SIG-M5 treated with dmso at 0.1 percent for 504 hours (cell line): Measurements from ENCODE around the gene GNB1L.

ENCODE experiments used
- DNase-seq: peaks from one replicate; lab custom pipeline; 2025; ENCODE audit not compliant: unreplicated experiment; lab: John Stamatoyannopoulos, UW

The GNB1L gene

GRCh38 chr22:19811811-19812771, 42.6 kb downstream of the GNB1L start:
- no peak for DNase-seq

GRCh38 chr22:19811211-19811621, 43.5 kb downstream of the GNB1L start:
- no peak for DNase-seq

- no peak for DNase-seq
Measured at GRCh38 chr22:19810381-19811201, 44.1 kb downstream of the GNB1L start.

DNA sequence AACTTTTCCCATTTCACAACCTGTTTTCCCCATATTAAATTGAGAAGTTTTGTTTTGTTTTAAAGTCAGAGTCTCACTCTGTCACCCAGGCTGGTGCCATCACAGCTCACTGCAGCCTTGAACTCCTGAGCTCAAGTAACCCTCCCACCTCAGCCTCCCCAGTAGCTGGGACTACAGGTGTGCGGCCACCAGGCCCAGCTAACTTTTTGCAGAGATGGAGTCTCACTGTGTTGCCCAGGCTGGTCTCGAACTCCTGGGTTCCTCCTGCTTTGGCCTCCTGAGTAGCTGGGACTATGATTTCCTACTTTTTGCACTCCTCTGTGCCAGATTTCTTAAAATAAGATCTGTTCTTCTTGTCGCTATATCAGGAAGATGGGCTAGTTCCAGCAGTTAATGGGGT, 44.9 kb downstream of the GNB1L start:
- no peak for DNase-seq

- DNase-seq = no peak
Measured at GRCh38 chr22:19808873-19809478, 45.7 kb downstream of the GNB1L start.

- DNase-seq = no peak
Measured at GRCh38 chr22:19807914-19808872, 46.5 kb downstream of the GNB1L start.

- DNase-seq = no peak
Measured at GRCh38 chr22:19807161-19807913, 47.3 kb downstream of the GNB1L start.

DNA sequence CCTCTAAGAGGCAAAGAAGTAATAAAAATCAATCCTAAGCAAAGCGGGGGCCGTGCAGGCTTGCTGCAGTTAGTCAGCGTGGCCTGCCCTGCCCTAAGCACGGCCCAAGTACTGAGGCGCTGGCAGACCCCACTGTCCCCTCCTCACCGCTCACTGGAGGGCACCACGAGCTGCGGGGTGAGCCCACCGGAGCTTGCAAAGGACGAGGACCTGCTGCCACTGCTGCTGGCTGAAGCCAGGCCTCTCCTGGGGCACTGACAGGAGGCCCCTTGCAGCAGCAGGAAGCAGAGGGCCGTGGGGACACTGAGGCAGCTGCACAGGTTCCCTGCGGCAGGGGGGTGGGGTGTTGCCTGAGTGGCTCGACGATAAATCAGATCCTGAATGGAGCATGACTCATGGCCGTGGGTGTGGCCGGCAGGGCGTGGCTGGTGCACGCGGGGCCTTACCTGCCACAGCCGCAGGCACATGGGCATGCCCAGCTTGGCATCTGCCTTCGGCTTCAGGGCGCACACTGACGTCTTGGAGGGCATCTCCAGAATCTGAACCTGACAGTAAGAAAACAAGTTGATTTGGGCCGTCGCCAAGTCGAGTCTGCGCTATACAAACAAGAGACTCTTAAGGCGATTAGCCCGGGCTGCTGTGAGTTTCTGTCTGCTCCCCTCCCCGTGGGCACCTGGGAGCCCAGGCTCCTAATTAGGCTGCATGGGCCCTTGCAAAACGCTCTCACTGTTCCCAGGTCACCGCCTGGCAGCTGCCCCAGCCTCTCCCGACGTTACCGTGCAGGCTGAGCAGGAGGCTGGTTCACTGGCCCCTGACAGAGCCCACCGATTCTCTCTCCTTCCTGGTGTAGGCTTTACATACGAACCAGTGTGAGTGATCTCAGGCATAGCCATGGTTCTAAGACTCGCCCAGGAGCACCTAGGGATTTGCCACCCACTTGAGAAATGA, 48.2 kb downstream of the GNB1L start:
- peak; percentile 44 for DNase-seq

GRCh38 chr22:19805821-19806212, 48.9 kb downstream of the GNB1L start:
- DNase-seq = no peak

- DNase-seq = no peak
Measured at GRCh38 chr22:19803736-19804267, 50.9 kb downstream of the GNB1L start.

GRCh38 chr22:19802894-19803735, 51.6 kb downstream of the GNB1L start:
- DNase-seq = no peak

DNA sequence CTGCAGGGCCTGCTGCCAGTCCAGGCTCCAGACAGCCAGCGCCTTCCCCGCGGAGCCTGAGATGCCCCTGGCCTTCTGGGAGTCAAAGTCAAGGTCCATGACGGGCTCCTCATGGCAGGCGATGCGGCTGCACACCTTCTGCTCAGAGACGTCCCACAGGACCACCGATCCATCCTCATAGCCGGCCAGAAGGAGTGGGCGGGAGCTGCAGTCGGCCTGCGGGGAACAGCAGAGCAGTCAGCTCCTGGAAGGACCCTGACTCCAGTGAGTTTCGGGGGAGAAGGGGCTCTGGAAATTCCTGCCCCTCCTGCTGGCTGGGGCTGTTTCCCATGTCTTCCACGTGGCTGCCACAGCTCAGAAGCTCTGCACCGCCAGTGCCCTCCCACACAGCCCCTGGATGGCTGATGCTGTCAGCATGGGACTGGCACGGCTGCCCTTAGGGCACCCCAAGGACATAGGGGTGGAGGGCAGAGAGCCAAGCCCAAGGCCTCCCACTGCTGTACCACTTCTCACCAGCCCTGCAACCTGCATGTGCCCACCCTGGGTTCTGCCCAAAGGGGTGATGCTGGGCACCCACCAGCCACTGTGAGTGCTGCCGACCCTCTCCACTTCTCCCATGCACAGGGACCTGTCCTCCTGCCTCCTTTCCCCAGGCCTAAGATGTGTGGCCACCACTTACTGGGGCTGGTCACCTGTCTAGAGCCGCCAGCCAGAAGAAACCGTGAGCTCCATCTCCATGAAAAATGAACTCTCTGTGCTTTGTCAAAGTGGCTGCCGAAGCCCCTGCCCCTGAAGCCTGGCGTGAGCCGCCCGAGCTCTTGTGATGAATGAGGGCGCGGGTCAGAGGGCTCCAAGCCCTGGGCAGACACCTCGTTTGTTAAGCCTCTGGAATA, 52.4 kb downstream of the GNB1L start:
- DNase-seq = no peak

DNA sequence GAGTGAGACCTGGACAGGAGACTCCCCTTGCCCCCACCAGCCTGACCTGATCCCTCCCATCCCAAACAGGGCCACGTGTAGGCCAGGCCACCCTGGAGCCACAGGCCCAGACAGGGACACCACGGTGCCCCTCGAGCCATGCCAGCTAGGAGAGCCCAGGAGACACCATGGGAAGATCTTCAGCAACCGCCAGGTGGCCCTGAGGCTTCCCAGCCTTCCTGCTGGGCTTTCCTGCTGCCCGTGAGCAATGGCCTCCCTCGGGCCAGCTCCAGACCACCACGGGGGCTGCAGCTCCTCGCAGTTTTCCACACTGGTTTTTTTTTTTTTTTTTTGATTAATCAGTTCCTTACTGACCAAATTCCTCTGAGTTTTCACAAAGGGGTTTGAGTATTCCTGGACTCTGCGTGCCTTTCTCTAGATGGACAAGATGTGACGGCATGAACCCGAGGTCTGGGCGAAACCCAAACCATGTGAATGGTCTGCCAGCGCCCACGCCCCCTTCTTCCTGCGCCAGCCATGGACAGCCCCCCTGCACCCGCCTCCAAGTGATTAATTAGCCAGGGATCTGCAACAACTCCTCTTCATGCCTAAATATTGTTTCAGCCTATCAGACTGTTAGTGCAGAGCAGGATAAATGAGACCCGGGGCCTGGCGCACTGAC, 53.2 kb downstream of the GNB1L start:
- no peak for DNase-seq

- no peak for DNase-seq
Measured at GRCh38 chr22:19800761-19801244, 53.9 kb downstream of the GNB1L start.

DNA sequence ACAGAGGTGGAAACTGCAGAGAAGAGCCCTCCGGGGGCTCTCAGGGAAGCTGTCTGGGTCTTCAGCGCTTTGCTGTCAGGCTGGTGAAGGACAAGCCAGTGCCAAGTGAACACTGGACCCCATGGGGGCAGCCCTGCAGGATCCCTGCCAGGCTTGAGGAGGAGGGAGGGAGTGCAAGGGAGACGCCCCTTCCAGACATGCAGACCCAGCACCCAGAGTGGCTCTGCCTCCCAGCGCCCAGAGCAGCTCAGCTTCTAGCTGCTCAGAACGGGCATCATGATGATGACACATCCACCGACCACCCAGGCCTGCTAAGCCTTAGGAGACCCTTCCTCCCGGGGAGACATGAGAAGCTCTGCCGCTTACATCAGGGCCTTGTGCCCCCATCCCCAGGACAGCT, 54.4 kb downstream of the GNB1L start:
- no peak for DNase-seq
